ELF-1 (cell line): ENCODE data around the gene FBXO38.

Experiments
- DNase-seq: peaks from one replicate; pipeline ENCODE4 v3.0.0-alpha.2; 2016; ENCODE audit warnings: low read depth, low spot score

FBXO38 gene

GRCh38 chr5:148383564-148384379, at the start of gene FBXO38:
FBXO38 (plus strand) TSS chr5:148383958; CDS start chr5:148394777, 10,819 bp downstream.
- peak; percentile 99 for DNase-seq

GRCh38 chr5:148335259-148335658, 48.5 kb upstream of the FBXO38 start, which contains the start of gene SPINK9:
SPINK9 (plus strand) TSS chr5:148335559; CDS start chr5:148335614, 55 bp downstream.
- DNase-seq, result no peak

DNA sequence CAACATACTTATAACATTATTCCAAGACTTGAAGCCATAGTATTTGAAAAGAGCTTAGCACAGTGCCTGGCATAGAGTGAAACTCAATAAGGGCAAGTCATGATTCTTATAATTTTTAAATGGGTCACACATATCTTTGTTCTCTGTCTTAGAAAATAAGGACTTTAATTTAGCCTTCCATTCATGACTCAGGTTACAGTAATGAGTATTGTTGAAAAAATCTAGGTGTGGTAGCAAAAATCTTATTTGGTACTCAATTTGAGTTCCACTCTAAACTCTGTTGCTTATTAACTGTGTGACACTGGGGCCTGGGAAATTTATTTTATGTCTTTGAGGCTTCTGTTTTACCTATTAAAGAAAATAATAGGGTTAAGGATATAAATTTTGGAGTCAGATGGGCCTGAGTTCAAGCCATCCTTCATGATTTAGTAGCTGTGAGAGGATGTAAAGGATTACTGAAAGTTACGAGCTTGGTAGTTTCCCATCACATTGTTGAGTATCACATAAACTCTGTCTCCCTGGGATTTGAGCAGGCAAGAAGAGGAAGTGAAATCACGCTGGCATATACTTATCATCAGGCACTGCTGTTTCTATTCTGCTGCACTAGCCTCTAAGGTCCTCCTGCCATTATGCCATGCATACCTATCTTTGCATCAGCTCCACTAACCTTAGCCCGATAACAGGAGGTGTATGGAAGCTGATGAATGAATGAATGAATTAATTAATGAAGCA, 46.9 kb upstream of the FBXO38 start:
- no peak for DNase-seq

- no peak for DNase-seq
Measured at GRCh38 chr5:148342371-148343045, 41.2 kb upstream of the FBXO38 start.

- peak; percentile 0 for DNase-seq
Measured at GRCh38 chr5:148343046-148343407, 40.7 kb upstream of the FBXO38 start.

GRCh38 chr5:148343603-148344487, 39.9 kb upstream of the FBXO38 start:
- DNase-seq, result no peak

- DNase-seq, result no peak
Measured at GRCh38 chr5:148347706-148348105, 36.1 kb upstream of the FBXO38 start.

GRCh38 chr5:148352696-148353095, 31.1 kb upstream of the FBXO38 start:
- DNase-seq, result no peak

- no peak for DNase-seq
Measured at GRCh38 chr5:148353634-148354033, 30.1 kb upstream of the FBXO38 start.

- DNase-seq, result no peak
Measured at GRCh38 chr5:148364343-148364742, 19.4 kb upstream of the FBXO38 start.

GRCh38 chr5:148368299-148368698, 15.5 kb upstream of the FBXO38 start:
- no peak for DNase-seq

- no peak for DNase-seq
Measured at GRCh38 chr5:148372166-148372725, 11.5 kb upstream of the FBXO38 start.

GRCh38 chr5:148372893-148373292, 10.9 kb upstream of the FBXO38 start:
- no peak for DNase-seq

DNA sequence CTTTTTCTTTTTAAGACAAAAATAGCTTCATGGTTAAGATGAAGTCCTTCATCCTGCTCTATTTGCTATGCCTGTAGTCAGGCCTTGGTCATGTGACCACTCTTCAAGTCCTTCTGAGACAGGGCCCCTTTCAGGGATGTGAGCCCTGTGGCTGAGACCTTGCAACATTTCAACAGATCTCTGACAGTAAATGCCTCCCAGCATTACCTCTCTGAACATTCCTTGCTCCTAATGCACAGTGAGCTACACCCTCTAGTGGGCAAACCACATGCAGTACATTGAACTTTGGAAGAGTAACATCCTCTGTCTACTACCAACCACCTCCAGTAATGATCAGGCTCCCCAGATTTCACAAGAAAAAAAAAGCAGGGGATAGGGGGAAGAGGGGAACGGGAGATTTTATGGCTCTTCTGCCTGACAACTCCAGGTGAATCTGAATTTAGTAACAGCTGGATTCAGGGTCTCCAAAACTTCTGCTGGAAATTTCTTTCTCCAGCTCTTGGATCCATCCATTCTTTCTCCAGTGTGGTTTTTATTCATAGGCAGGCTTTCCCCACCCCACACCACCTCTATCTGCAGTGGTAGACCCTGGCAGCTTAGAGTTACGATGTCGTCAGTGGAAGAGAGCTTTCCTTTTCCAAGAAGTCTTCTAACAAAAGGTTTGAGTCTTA, 8.9 kb upstream of the FBXO38 start:
- DNase-seq, result peak; percentile 79

DNA sequence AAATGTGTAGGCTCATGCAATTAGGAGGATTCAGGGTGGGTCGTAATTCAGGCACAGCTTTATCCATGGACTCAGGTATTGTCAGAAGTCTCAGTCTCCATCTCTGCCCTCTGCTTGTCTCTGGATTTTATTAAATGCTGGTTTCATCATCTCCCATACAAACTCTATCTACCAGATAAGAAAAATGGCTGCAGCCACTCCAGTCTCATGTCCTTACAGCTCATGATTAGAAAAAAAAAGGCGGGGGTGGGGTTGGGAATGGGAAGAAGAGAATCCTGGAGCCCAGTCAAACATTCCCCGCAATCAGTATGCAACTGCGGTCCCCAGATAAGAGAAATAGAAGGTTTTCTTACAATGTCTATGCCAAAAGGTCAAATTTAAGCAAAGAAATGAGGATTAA, 7.6 kb upstream of the FBXO38 start:
- DNase-seq, result no peak

GRCh38 chr5:148378670-148379069, 5.1 kb upstream of the FBXO38 start:
- DNase-seq, result no peak

DNA sequence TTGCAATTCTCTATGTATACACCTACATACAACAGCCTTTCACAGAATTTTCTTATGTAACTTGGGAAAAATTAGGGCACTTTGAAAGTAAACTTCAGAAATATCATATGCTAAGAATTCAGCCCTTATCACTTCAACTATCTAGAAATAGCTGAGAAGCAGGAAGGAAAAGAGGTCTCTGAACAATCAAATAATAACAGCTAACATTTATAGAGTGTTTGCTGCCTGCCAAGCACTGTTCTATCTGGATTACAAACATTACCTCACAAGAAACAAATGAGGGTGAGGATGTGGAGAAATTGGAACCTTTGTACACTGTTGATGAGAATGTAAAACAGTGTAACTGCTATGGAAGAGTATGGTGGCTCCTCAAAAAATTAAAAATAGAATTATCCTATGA, 4.4 kb upstream of the FBXO38 start:
- no peak for DNase-seq

DNA sequence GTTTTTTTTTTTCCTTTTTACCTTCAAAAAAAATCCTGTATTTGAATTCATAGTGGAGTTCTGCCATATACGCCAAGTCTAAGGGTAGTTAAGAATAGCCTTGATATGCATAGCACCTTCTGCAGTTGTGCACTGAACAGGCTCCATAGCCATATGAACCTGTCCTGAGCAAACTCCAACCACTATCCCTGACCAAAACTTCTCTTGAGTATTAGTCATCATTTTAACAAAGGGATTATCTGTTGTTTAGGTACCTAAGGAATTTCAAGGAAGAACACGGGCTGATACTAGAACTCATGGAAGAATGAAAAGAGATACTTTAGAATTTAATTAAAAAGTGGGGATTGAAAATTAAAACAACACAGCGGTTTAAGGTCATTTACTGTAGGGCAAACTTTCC, 1.9 kb upstream of the FBXO38 start:
- DNase-seq, result no peak

- no peak for DNase-seq
Measured at GRCh38 chr5:148382961-148383360, 797 bp upstream of the FBXO38 start.

DNA sequence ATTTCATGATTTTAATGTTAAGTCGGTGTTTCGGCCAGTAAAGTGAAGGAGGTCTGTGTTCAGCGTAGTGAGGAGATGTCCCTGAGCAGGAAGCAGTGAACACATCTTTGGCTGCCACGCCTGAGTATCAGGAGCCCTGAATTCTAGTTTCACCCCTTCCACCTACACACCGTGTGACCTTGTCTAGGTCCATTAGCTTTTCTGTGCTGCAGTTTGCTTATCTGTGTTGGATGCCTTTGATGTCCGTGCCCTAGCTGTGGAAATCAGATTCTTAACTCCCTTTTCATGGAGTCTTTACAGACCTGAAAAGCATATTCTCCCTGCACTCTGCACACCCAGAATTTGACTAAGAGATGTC, 601 bp downstream of the FBXO38 start:
- DNase-seq, result no peak

- no peak for DNase-seq
Measured at GRCh38 chr5:148385094-148385493, 1.3 kb downstream of the FBXO38 start.
